GM23338 (cell line): ENCODE results near the gene CD300E. TPM values are rescaled to one million over a fixed set of nuclear protein-coding genes. Genes with fewer than 3 reads are reported as not detected.

Experiments
- ATAC-seq: fragments of 200-7000 bp; cut with Tn5 transposase; 3 replicates; pipeline ENCODE4 v1.9.1; 2020
- DNase-seq: peaks from one replicate; pipeline ENCODE4 v3.0.0-alpha.2; 2015; ENCODE audit warnings: low spot score
- H2AFZ ChIP-seq: fragments of 200-600 bp; sonication (generic); 2 replicates; pipeline ENCODE4 v1.8.0; 2016; ENCODE audit warnings: antibody characterized with exemption, mild to moderate bottlenecking, moderate library complexity
- H3F3A ChIP-seq: fragments of 200-600 bp; sonication (generic); replicated peaks from 2 replicates; pipeline ENCODE4 v1.8.0; 2017; ENCODE audit warnings: antibody characterized with exemption, mixed run types, low read depth
- H3K27ac ChIP-seq: fragments of 200-600 bp; sonication (generic); 2 replicates; pipeline ENCODE4 v1.6.1; 2016; ENCODE audit warnings: low read depth
- H3K27me3 ChIP-seq: fragments of 200-600 bp; sonication (generic); 2 replicates; pipeline ENCODE4 v1.8.0; 2016; ENCODE audit warnings: mild to moderate bottlenecking, mixed run types, moderate library complexity; ENCODE audit not compliant: insufficient read depth
- H3K36me3 ChIP-seq: fragments of 200-600 bp; sonication (generic); 2 replicates; pipeline ENCODE4 v1.8.0; 2016; ENCODE audit warnings: mild to moderate bottlenecking; ENCODE audit not compliant: insufficient read depth
- H3K4me1 ChIP-seq: fragments of 200-600 bp; sonication (generic); 2 replicates; pipeline ENCODE4 v1.8.0; 2016; ENCODE audit warnings: mild to moderate bottlenecking, moderate library complexity; ENCODE audit not compliant: insufficient read depth
- H3K4me2 ChIP-seq: fragments of 200-600 bp; sonication (generic); 2 replicates; pipeline ENCODE4 v1.7.1; 2017; ENCODE audit warnings: mixed run types
- H3K4me3 ChIP-seq: fragments of 200-600 bp; sonication (generic); 2 replicates; pipeline ENCODE4 v1.6.1; 2016; ENCODE audit warnings: mixed run types
- H3K79me2 ChIP-seq: fragments of 200-600 bp; sonication (generic); replicated peaks from 2 replicates; pipeline ENCODE4 v1.8.0; 2017; ENCODE audit warnings: mild to moderate bottlenecking; ENCODE audit not compliant: insufficient read depth
- H3K9me2 ChIP-seq: fragments of 200-600 bp; sonication (generic); 2 replicates; pipeline ENCODE4 v1.8.0; 2017; ENCODE audit not compliant: insufficient read depth
- H4K20me1 ChIP-seq: fragments of 200-600 bp; sonication (generic); replicated peaks from 2 replicates; pipeline ENCODE4 v1.8.0; 2017; ENCODE audit warnings: mild to moderate bottlenecking; ENCODE audit not compliant: insufficient read depth
- H3K27ac Mint-ChIP-seq: 2 replicates; pipeline ENCODE4 v1.8.0; 2020; ENCODE audit warnings: inconsistent platforms, mild to moderate bottlenecking, moderate library complexity, mixed read lengths
- H3K27me3 Mint-ChIP-seq: 3 replicates; pipeline ENCODE4 v1.8.0; 2022; ENCODE audit warnings: low read depth, mild to moderate bottlenecking, moderate library complexity, mixed read lengths, inconsistent platforms; ENCODE audit not compliant: insufficient read depth, poor library complexity
- H3K36me3 Mint-ChIP-seq: 3 replicates; pipeline ENCODE4 v1.8.0; 2021; ENCODE audit warnings: low read depth, mild to moderate bottlenecking, inconsistent platforms, moderate library complexity, mixed read lengths
- H3K4me1 Mint-ChIP-seq: 3 replicates; pipeline ENCODE4 v1.8.0; 2020; ENCODE audit warnings: mild to moderate bottlenecking, inconsistent platforms, mixed read lengths
- H3K4me3 Mint-ChIP-seq: 3 replicates; pipeline ENCODE4 v1.8.0; 2021; ENCODE audit warnings: moderate library complexity, mild to moderate bottlenecking, inconsistent platforms, mixed read lengths
- H3K9me3 Mint-ChIP-seq: 3 replicates; pipeline ENCODE4 v1.8.0; 2020; ENCODE audit warnings: moderate library complexity, mild to moderate bottlenecking, inconsistent platforms, mixed read lengths
- CREB1 ChIP-seq: fragments of 250-450 bp; sonication (Bioruptor Pico); IDR thresholded peaks from 2 replicates; pipeline ENCODE4 v1.5.0; 2020; ENCODE audit warnings: low read depth, mild to moderate bottlenecking, moderate library complexity
- ETS1 ChIP-seq: IDR thresholded peaks from 2 replicates; pipeline ENCODE4 v1.6.1; 2016; ENCODE audit warnings: antibody characterized with exemption
- EZH2 ChIP-seq: fragments of 200-600 bp; sonication (generic); IDR thresholded peaks from one replicate; pipeline ENCODE4 v1.8.0; 2017; ENCODE audit warnings: antibody characterized with exemption, mild to moderate bottlenecking, low read depth; ENCODE audit not compliant: unreplicated experiment
- EZH2phosphoT487 ChIP-seq: fragments of 200-600 bp; sonication (generic); IDR thresholded peaks from one replicate; pipeline ENCODE4 v1.8.1; 2018; ENCODE audit warnings: antibody characterized with exemption; ENCODE audit not compliant: unreplicated experiment
- JUNB ChIP-seq: IDR thresholded peaks from one replicate; pipeline ENCODE4 v1.6.1; 2016; ENCODE audit warnings: antibody characterized with exemption; ENCODE audit not compliant: unreplicated experiment
- NANOG ChIP-seq: IDR thresholded peaks from 2 replicates; pipeline ENCODE4 v1.6.1; 2016; ENCODE audit warnings: antibody characterized with exemption, borderline replicate concordance
- REST ChIP-seq: IDR thresholded peaks from one replicate; pipeline ENCODE4 v1.6.1; 2018; ENCODE audit warnings: antibody characterized with exemption; ENCODE audit not compliant: unreplicated experiment
- STAT1 ChIP-seq: IDR thresholded peaks from one replicate; pipeline ENCODE4 v1.6.1; 2016; ENCODE audit warnings: antibody characterized with exemption; ENCODE audit not compliant: unreplicated experiment
- ZNF114 ChIP-seq: fragments of 250-450 bp; sonication (Bioruptor Pico); IDR thresholded peaks from 2 replicates; pipeline ENCODE4 v1.5.0; 2020; ENCODE audit warnings: mild to moderate bottlenecking, moderate library complexity
- ZNF331 ChIP-seq: fragments of 250-450 bp; sonication (Bioruptor Pico); IDR thresholded peaks from 2 replicates; pipeline ENCODE4 v1.5.0; 2020; ENCODE audit warnings: low read depth, mild to moderate bottlenecking, moderate library complexity
- ZNF462 ChIP-seq: fragments of 250-450 bp; sonication (Bioruptor Pico); IDR thresholded peaks from 2 replicates; pipeline ENCODE4 v1.5.0; 2020; ENCODE audit warnings: mild to moderate bottlenecking, moderate library complexity
- polyA plus RNA-seq: library from polyadenylated mRNA; unstranded; fragments of >200 nt; fragmentation: Nextera tagmentation; extraction: Ambion mirVana; gene quantifications from 2 replicates; pipeline ENCODE4 v1.2.1, GENCODE V29; 2016
- total RNA-seq: library from RNA; depleted of rRNA; stranded (reverse); fragments of >200 nt; shearing (Covaris generic); gene quantifications from 2 replicates; pipeline ENCODE4 v1.2.3, GENCODE V29; 2014

The CD300E gene
- total and polyA plus RNA-seq, 2 experiments from 2014 or later = not detected

- TF ChIP-seq ZNF462 (CRISPR knock-in tag) = no peak
- TF ChIP-seq EZH2 = no peak
- TF ChIP-seq JUNB = no peak
Observed at GRCh38 chr17:74658620-74659019, 35.1 kb upstream of the CD300E start (continued).

- H3K36me3 Mint-ChIP-seq = no peaks in the 10 kb centered on the region
- Histone ChIP-seq H3K27ac (no peak overlapping the region), H3K36me3 (no peaks in the 10 kb centered on the region), H2AFZ (no peak overlapping the region), H3K4me1 (peaks cover 3% of the 10 kb centered on the region), H3K4me3 (no peak overlapping the region), H4K20me1 (no peaks in the 10 kb centered on the region), H3K27me3 (0 out of 2 replicates have a peak, but pooled peaks cover 5% of the 10 kb centered on the region), H3K4me2 (no peak overlapping the region), H3K79me2 (no peaks in the 10 kb centered on the region), H3F3A (no peaks in the 10 kb centered on the region), H3K9me2 (no peaks in the 10 kb centered on the region)
- H3K27me3 Mint-ChIP-seq = peaks cover 2% of the 10 kb centered on the region
- ATAC-seq (no peak), DNase-seq (no peak)
- H3K4me1 Mint-ChIP-seq = peaks cover 3% of the 10 kb centered on the region; the same call in 2 of the 3 replicates
- H3K27ac Mint-ChIP-seq = no peak overlapping the region
- H3K9me3 Mint-ChIP-seq = no peaks in the 10 kb centered on the region
- H3K4me3 Mint-ChIP-seq = no peak overlapping the region
- no peak for TF ChIP-seq ZNF114
- TF ChIP-seq EZH2 = no peak
- TF ChIP-seq CREB1 (CRISPR knock-in tag) = no peak
- no peak for TF ChIP-seq NANOG
- no peak for TF ChIP-seq EZH2phosphoT487
- no peak for TF ChIP-seq STAT1
- no peak for TF ChIP-seq JUNB
- no peak for TF ChIP-seq ZNF331 (CRISPR knock-in tag)
- TF ChIP-seq ETS1 = no peak
- TF ChIP-seq REST = no peak
Observed at GRCh38 chr17:74654742-74655141, 31.2 kb upstream of the CD300E start.
